Astrocyte (in vitro differentiated cells and primary cell): ENCODE results near the gene SLITRK5.

Experiments
- CTCF ChIP-seq: IDR thresholded peaks from 2 replicates; pipeline ENCODE4 v1.5.1; 2011; ENCODE audit warnings: low read depth, mild to moderate bottlenecking, inconsistent platforms, low read length, moderate library complexity; ENCODE audit not compliant: insufficient read depth
- EZH2 ChIP-seq: IDR thresholded peaks from 2 replicates; pipeline ENCODE4 v1.6.1; 2012; ENCODE audit warnings: mild to moderate bottlenecking, low read length, inconsistent platforms; ENCODE audit not compliant: insufficient read depth

DNA sequence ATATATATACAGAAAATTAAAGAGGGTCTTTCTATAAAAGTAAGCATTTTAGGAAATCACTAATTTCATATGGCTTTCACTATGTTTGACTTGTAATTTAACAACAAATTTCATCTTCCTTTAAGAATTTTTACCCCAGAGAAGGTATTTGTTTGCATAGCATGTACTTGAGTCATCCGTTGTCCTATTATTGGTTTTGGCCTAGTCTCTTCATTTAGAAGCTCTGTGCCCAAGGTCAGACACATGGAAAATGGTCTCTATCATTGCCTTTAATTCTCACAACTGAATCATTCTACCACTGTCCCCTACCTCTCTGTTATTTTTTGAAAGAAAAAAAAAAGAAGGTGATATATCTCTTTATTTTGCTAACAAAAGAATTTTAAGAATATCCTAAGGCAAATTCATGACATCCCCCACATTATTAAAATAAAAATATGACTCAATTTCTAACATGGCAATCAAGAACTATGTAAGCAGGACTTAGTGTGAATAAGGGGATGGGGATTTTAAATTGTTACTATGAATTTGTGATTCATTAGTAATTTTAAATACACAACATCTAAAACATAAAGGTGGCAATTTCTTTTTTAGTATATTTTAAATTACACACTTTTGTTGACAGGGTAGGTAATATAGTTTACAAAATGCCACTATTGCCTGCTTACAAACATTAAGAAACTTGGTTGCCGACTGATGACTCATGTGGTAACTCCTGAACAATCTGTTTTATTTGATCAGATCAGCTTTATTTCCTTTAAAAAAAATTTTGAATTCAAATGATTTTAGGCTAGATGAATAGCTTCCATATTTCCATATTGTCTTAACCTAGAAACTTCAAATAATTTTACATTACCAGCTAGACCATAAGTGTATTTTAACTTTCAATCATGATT lies 13.9 kb downstream of the SLITRK5 start:
- TF ChIP-seq EZH2 (no peak), CTCF (no peak)
